ENCODE results near the gene PANK1. TPM values are rescaled to one million over a fixed set of nuclear protein-coding genes. Genes with fewer than 3 reads are reported as not detected.

Gene PANK1
- total RNA-seq, 1 donor, result 7.3 TPM

GRCh38 chr10:89640241-89640640, 4.8 kb downstream of the PANK1 start:
- DNase-seq (ENCODE audit: low read depth), result peak; percentile 11
- no peak overlapping the region for H3K4me3 ChIP-seq (ENCODE audit: low read depth, low read length)
- TF ChIP-seq, protein P1, sequence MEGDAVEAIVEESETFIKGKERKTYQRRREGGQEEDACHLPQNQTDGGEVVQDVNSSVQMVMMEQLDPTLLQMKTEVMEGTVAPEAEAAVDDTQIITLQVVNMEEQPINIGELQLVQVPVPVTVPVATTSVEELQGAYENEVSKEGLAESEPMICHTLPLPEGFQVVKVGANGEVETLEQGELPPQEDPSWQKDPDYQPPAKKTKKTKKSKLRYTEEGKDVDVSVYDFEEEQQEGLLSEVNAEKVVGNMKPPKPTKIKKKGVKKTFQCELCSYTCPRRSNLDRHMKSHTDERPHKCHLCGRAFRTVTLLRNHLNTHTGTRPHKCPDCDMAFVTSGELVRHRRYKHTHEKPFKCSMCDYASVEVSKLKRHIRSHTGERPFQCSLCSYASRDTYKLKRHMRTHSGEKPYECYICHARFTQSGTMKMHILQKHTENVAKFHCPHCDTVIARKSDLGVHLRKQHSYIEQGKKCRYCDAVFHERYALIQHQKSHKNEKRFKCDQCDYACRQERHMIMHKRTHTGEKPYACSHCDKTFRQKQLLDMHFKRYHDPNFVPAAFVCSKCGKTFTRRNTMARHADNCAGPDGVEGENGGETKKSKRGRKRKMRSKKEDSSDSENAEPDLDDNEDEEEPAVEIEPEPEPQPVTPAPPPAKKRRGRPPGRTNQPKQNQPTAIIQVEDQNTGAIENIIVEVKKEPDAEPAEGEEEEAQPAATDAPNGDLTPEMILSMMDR (IDR thresholded peaks at IDR 0.05; ENCODE audit: insufficient read depth, low read depth, low read length), result no peak

GRCh38 chr10:89639326-89639725, 5.7 kb downstream of the PANK1 start:
- DNase-seq (ENCODE audit: low read depth), result no peak
- H3K4me3 ChIP-seq (ENCODE audit: low read depth, low read length), result no peak overlapping the region
- TF ChIP-seq, protein P1 (IDR thresholded peaks at IDR 0.05; ENCODE audit: insufficient read depth, low read depth, low read length), result no peak

DNA sequence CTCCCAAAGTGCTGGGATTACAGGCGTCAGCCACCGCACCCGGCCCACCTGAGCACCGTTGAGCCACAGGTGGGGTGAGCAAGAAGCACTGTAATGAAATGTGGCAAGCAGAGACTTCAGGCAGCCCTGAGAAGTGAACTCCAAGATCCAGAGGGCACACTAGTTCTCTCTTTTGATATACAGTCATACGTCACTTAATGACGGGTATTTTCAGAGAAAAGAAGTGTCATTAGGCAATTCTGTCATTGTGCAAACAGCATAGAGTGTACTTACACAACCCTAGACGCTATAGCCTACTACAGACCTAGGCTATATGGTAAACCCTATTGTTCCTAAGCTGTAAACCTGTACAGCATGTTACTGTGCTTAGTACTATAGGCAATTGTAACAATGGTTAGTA, 7.9 kb downstream of the PANK1 start:
- TF ChIP-seq, protein P1 (IDR thresholded peaks at IDR 0.05; ENCODE audit: insufficient read depth, low read depth, low read length), result no peak
- no peak for DNase-seq (ENCODE audit: low read depth)
- no peak overlapping the region for H3K4me3 ChIP-seq (ENCODE audit: low read depth, low read length)

GRCh38 chr10:89634637-89635036, 10.4 kb downstream of the PANK1 start:
- H3K4me3 ChIP-seq (ENCODE audit: low read depth, low read length), result no peak overlapping the region
- no peak for DNase-seq (ENCODE audit: low read depth)
- TF ChIP-seq, protein P1 (IDR thresholded peaks at IDR 0.05; ENCODE audit: insufficient read depth, low read depth, low read length), result no peak

GRCh38 chr10:89633484-89633883, 11.6 kb downstream of the PANK1 start:
- H3K4me3 ChIP-seq (ENCODE audit: low read depth, low read length), result no peak overlapping the region
- peak; percentile 85 for DNase-seq (ENCODE audit: low read depth)
- TF ChIP-seq, protein P1 (IDR thresholded peaks at IDR 0.05; ENCODE audit: insufficient read depth, low read depth, low read length), result no peak

DNA sequence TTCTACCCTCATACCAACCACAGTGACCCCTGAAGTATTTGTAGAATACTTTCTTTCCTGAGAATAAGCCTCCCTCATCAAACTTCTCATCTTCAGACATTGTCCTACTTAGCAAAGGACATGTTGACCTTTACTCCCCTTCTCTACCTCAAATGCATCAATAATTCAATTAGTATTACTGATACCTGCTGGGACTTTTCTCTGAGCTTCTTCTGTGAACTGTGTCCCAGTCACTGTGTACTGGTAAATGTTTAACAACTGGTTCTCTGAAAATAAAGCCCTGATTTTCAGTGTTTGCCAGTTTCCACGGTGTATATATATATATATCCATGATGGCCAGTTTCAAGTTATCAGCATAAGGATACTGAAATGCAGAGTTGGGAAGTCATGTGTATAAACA, 12.2 kb downstream of the PANK1 start:
- TF ChIP-seq, protein P1 (IDR thresholded peaks at IDR 0.05; ENCODE audit: insufficient read depth, low read depth, low read length), result no peak
- no peak for DNase-seq (ENCODE audit: low read depth)
- H3K4me3 ChIP-seq (ENCODE audit: low read depth, low read length), result no peak overlapping the region

DNA sequence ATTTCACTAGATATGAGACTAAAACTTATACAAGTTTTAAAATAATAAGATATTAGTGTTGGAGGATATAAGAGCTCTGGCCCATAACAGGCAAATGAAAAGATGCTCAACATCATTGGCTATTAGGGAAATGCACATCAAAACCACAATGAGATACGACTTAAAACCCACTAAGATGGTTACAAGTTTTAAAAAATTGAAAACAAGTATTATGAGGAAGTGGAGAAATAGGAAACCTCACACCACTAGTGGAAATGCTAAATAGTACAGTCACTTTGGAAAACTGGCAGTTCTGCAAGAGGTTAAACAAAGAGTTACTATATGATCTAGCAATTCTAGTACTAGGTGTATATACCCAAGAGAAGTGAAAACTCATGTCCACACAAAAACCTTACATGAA, 17.2 kb downstream of the PANK1 start:
- H3K4me3 ChIP-seq (ENCODE audit: low read depth, low read length), result no peak overlapping the region
- no peak for DNase-seq (ENCODE audit: low read depth)
- TF ChIP-seq, protein P1 (IDR thresholded peaks at IDR 0.05; ENCODE audit: insufficient read depth, low read depth, low read length), result no peak
